ENCODE measurements around the gene ATF6. TPM values are rescaled to one million over a fixed set of nuclear protein-coding genes. Genes with fewer than 3 reads are reported as not detected.

Gene ATF6
- total RNA-seq, 1 experiment from 2014 or later = 35.3 TPM

GRCh38 chr1:162003830-162004215 is 237.7 kb downstream of the ATF6 start:
- Mint-ChIP-seq H3K27ac (ENCODE audit: unreplicated experiment) (no peak overlapping the region), H3K36me3 (ENCODE audit: insufficient read depth, unreplicated experiment) (no peaks in the 10 kb centered on the region), H3K27me3 (ENCODE audit: unreplicated experiment) (peaks cover 64% of the 10 kb centered on the region), H3K4me3 (ENCODE audit: low read depth, unreplicated experiment) (no peak overlapping the region), H3K9me3 (ENCODE audit: low read depth, unreplicated experiment) (no peaks in the 10 kb centered on the region), H3K4me1 (ENCODE audit: low read depth, unreplicated experiment) (no peaks in the 10 kb centered on the region)
- CTCF ChIA-PET = no interaction called here
- DNase-seq = no peak
- no TSS peak for BruUV-seq (replicated peaks)
- TF ChIP-seq CTCF (IDR thresholded peaks at IDR 0.05; ENCODE audit: unreplicated experiment) = no peak
- intact Hi-C loops (cut with micrococcal nuclease; ENCODE audit: unreplicated experiment) = no loop called here

GRCh38 chr1:162004441-162004950 is 238.4 kb downstream of the ATF6 start:
- BruUV-seq (replicated peaks) = no TSS peak
- peaks cover 70% of the 10 kb centered on the region for H3K27me3 Mint-ChIP-seq (ENCODE audit: unreplicated experiment)
- H3K36me3 Mint-ChIP-seq (ENCODE audit: insufficient read depth, unreplicated experiment) = no peaks in the 10 kb centered on the region
- intact Hi-C loops (cut with micrococcal nuclease; ENCODE audit: unreplicated experiment) = no loop called here
- H3K4me1 Mint-ChIP-seq (ENCODE audit: low read depth, unreplicated experiment) = no peaks in the 10 kb centered on the region
- no peaks in the 10 kb centered on the region for H3K9me3 Mint-ChIP-seq (ENCODE audit: low read depth, unreplicated experiment)
- H3K4me3 Mint-ChIP-seq (ENCODE audit: low read depth, unreplicated experiment) = no peak overlapping the region
- H3K27ac Mint-ChIP-seq (ENCODE audit: unreplicated experiment) = no peak overlapping the region
- TF ChIP-seq CTCF (IDR thresholded peaks at IDR 0.05; ENCODE audit: unreplicated experiment) = no peak
- CTCF ChIA-PET = no interaction called here
- DNase-seq = no peak

GRCh38 chr1:162006081-162006480 is 240.0 kb downstream of the ATF6 start:
- BruUV-seq (replicated peaks) = no TSS peak
- CTCF ChIA-PET = no interaction called here
- no peak for TF ChIP-seq CTCF (IDR thresholded peaks at IDR 0.05; ENCODE audit: unreplicated experiment)
- Mint-ChIP-seq H3K4me3 (ENCODE audit: low read depth, unreplicated experiment) (no peak overlapping the region), H3K27ac (ENCODE audit: unreplicated experiment) (no peak overlapping the region), H3K4me1 (ENCODE audit: low read depth, unreplicated experiment) (no peaks in the 10 kb centered on the region), H3K9me3 (ENCODE audit: low read depth, unreplicated experiment) (no peaks in the 10 kb centered on the region), H3K36me3 (ENCODE audit: insufficient read depth, unreplicated experiment) (no peaks in the 10 kb centered on the region), H3K27me3 (ENCODE audit: unreplicated experiment) (peaks cover 86% of the 10 kb centered on the region)
- intact Hi-C loops (cut with micrococcal nuclease; ENCODE audit: unreplicated experiment) = no loop called here
- no peak for DNase-seq

- intact Hi-C loops (cut with micrococcal nuclease; ENCODE audit: unreplicated experiment) = no loop called here
- no peak for DNase-seq
- no peaks in the 10 kb centered on the region for H3K9me3 Mint-ChIP-seq (ENCODE audit: low read depth, unreplicated experiment)
- H3K27ac Mint-ChIP-seq (ENCODE audit: unreplicated experiment) = no peak overlapping the region
- H3K36me3 Mint-ChIP-seq (ENCODE audit: insufficient read depth, unreplicated experiment) = no peaks in the 10 kb centered on the region
- peaks cover 88% of the 10 kb centered on the region for H3K27me3 Mint-ChIP-seq (ENCODE audit: unreplicated experiment)
- TF ChIP-seq CTCF (IDR thresholded peaks at IDR 0.05; ENCODE audit: unreplicated experiment) = no peak
- BruUV-seq (replicated peaks) = no TSS peak
- no peaks in the 10 kb centered on the region for H3K4me1 Mint-ChIP-seq (ENCODE audit: low read depth, unreplicated experiment)
- CTCF ChIA-PET = no interaction called here
- no peak overlapping the region for H3K4me3 Mint-ChIP-seq (ENCODE audit: low read depth, unreplicated experiment)
Measured at GRCh38 chr1:162007466-162007865, 241.3 kb downstream of the ATF6 start.

Data from Calu3 (cell line).